Measurements from ENCODE around the gene LRRC8D. TPM values are rescaled to one million over a fixed set of nuclear protein-coding genes. Genes with fewer than 3 reads are reported as not detected.

LRRC8D gene
- total RNA-seq, 1 donor from 2014 or later = 36.0 TPM

GRCh38 chr1:89934461-89934860 lies 113.6 kb downstream of the LRRC8D start:
- peaks cover 39% of the 10 kb centered on the region for H3K36me3 Mint-ChIP-seq (ENCODE audit: low read depth)
- ChIA-PET CTCF (no interaction called here), POLR2A (no interaction called here)

GRCh38 chr1:89935235-89935634 lies 114.4 kb downstream of the LRRC8D start:
- Mint-ChIP-seq H3K27ac (no peak overlapping the region), H3K9me3 (no peaks in the 10 kb centered on the region), H3K36me3 (ENCODE audit: low read depth) (peaks cover 41% of the 10 kb centered on the region), H3K4me1 (peaks cover 5% of the 10 kb centered on the region), H3K4me3 (no peak overlapping the region), H3K27me3 (no peaks in the 10 kb centered on the region)
- TF ChIP-seq CTCF (IDR thresholded peaks at IDR 0.05) = no peak
- ChIA-PET CTCF (no interaction called here), POLR2A (no interaction called here)
- no peak for ATAC-seq (ENCODE audit: low read depth)
- DNase-seq = no peak
- intact Hi-C loops (cut with micrococcal nuclease) = no loop called here

More at GRCh38 chr1:89934461-89934860, 113.6 kb downstream of the LRRC8D start:
- ATAC-seq (ENCODE audit: low read depth) (no peak), DNase-seq (no peak)
- Mint-ChIP-seq H3K4me1 (peaks cover 12% of the 10 kb centered on the region), H3K27ac (no peak overlapping the region), H3K9me3 (no peaks in the 10 kb centered on the region), H3K27me3 (no peaks in the 10 kb centered on the region), H3K4me3 (no peak overlapping the region)
- intact Hi-C loops (cut with micrococcal nuclease) = no loop called here
- no peak for TF ChIP-seq CTCF (IDR thresholded peaks at IDR 0.05)

GRCh38 chr1:89936694-89937093 lies 115.9 kb downstream of the LRRC8D start:
- ChIA-PET CTCF (no interaction called here), POLR2A (no interaction called here)
- intact Hi-C loops (cut with micrococcal nuclease) = no loop called here
- Mint-ChIP-seq H3K27me3 (no peaks in the 10 kb centered on the region), H3K36me3 (ENCODE audit: low read depth) (peaks cover 41% of the 10 kb centered on the region), H3K4me3 (no peak overlapping the region), H3K9me3 (no peaks in the 10 kb centered on the region), H3K27ac (no peak overlapping the region), H3K4me1 (peaks cover 2% of the 10 kb centered on the region)
- DNase-seq = no peak
- no peak for TF ChIP-seq CTCF (IDR thresholded peaks at IDR 0.05)
- ATAC-seq (ENCODE audit: low read depth) = no peak

DNA sequence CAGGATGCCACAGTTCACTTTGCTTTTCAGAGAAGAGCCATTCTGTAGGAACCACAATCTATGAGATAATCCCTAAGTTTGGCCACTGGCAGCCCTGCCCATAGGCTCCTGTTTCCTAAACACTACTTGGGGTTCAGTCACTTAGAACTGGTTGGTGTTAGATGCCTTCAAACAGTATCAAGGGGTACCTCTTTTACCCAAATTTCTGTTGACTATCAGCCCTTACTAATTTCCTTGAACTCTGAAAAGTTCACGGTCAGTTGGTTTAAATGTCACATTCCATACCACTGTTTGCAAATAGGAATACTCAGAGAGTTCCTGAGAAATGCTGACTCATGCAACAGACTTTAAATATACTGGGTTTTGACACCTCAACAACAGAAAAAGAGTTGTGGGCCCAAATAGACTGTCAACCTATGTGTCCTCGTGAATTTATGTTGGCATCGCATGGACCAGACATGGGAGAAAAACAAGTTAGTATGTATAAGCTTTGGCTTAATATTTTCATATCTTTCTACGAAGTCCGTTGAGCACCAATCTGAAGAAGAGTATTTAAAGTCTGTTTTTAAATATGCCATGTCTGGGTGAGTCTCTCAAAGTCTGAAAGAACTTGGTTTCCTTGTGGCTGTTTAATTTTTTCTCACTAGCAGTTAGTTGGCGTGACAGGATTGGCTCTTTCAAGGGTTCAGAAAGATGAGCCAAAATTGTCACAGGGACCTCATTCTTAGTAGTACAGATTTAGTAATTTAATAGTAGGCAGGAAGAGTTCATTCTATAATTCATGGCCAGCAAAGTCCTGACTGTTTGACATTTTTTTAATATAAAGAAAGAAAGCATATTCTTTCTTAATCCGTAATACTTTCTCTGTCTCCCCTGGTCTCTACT lies 117.6 kb downstream of the LRRC8D start:
- Mint-ChIP-seq H3K4me3 (no peak overlapping the region), H3K4me1 (peaks cover 2% of the 10 kb centered on the region), H3K9me3 (no peaks in the 10 kb centered on the region), H3K27me3 (no peaks in the 10 kb centered on the region), H3K27ac (no peak overlapping the region), H3K36me3 (ENCODE audit: low read depth) (peaks cover 32% of the 10 kb centered on the region)
- TF ChIP-seq CTCF (IDR thresholded peaks at IDR 0.05) = no peak
- ChIA-PET CTCF (no interaction called here), POLR2A (no interaction called here)
- ATAC-seq (ENCODE audit: low read depth) (no peak), DNase-seq (no peak)
- intact Hi-C loops (cut with micrococcal nuclease) = no loop called here

- ChIA-PET POLR2A (no interaction called here), CTCF (no interaction called here)
- no peak for TF ChIP-seq CTCF (IDR thresholded peaks at IDR 0.05)
- Mint-ChIP-seq H3K4me3 (no peak overlapping the region), H3K27ac (no peak overlapping the region), H3K36me3 (ENCODE audit: low read depth) (peaks cover 25% of the 10 kb centered on the region), H3K27me3 (no peaks in the 10 kb centered on the region), H3K4me1 (peaks cover 2% of the 10 kb centered on the region), H3K9me3 (no peaks in the 10 kb centered on the region)
- no peak for ATAC-seq (ENCODE audit: low read depth)
- DNase-seq = no peak
- intact Hi-C loops (cut with micrococcal nuclease) = no loop called here
Observed at GRCh38 chr1:89939059-89939570, 118.3 kb downstream of the LRRC8D start.

Data from activated B cell treated with CpG ODN at 0.5 μM for 24 hours (primary cell).